H9 (cell line): ENCODE data around the gene MAPK11. TPM values are rescaled to one million over a fixed set of nuclear protein-coding genes. Genes with fewer than 3 reads are reported as not detected.

ENCODE experiments used
- DNase-seq: peaks from one replicate; pipeline ENCODE4 v3.0.0-alpha.2; 2017
- H2AFZ ChIP-seq: one replicate; pipeline ENCODE4 v1.6.1; 2013; ENCODE audit warnings: mild to moderate bottlenecking, low read length, control low read depth, moderate library complexity
- H2AK5ac ChIP-seq: 2 replicates; pipeline ENCODE4 v1.6.1; 2013; ENCODE audit warnings: low read length, control low read depth, mixed read lengths; ENCODE audit not compliant: insufficient read length
- H2BK120ac ChIP-seq: one replicate; pipeline ENCODE4 v1.6.1; 2013; ENCODE audit warnings: low read depth, mild to moderate bottlenecking, low read length, control low read depth, inconsistent platforms; ENCODE audit not compliant: poor library complexity, severe bottlenecking
- H2BK12ac ChIP-seq: 2 replicates; pipeline ENCODE4 v1.6.1; 2013; ENCODE audit warnings: low read length, control low read depth, mixed read lengths, low read depth; ENCODE audit not compliant: insufficient read length
- H2BK15ac ChIP-seq: 2 replicates; pipeline ENCODE4 v1.6.1; 2013; ENCODE audit warnings: low read depth, low read length, control low read depth
- H2BK20ac ChIP-seq: one replicate; pipeline ENCODE4 v1.6.1; 2013; ENCODE audit warnings: low read depth, mild to moderate bottlenecking, low read length, control low read depth, inconsistent platforms; ENCODE audit not compliant: poor library complexity, severe bottlenecking
- H2BK5ac ChIP-seq: 2 replicates; pipeline ENCODE4 v1.6.1; 2013; ENCODE audit warnings: low read length, control low read depth, mixed read lengths; ENCODE audit not compliant: insufficient read length
- H3K14ac ChIP-seq: 2 replicates; pipeline ENCODE4 v1.6.1; 2013; ENCODE audit warnings: low read length, control low read depth; ENCODE audit not compliant: insufficient read depth
- H3K18ac ChIP-seq: 2 replicates; pipeline ENCODE4 v1.6.1; 2013; ENCODE audit warnings: low read depth, mild to moderate bottlenecking, mixed read lengths, low read length, control low read depth; ENCODE audit not compliant: insufficient read length
- H3K23ac ChIP-seq: 2 replicates; pipeline ENCODE4 v1.6.1; 2013; ENCODE audit warnings: low read length, control low read depth, mixed read lengths, low read depth; ENCODE audit not compliant: insufficient read length
- H3K23me2 ChIP-seq: 2 replicates; pipeline ENCODE4 v1.6.1; 2013; ENCODE audit warnings: low read depth, mild to moderate bottlenecking, mixed read lengths, low read length, control low read depth; ENCODE audit not compliant: insufficient read length, poor library complexity, severe bottlenecking
- H3K27ac ChIP-seq: 2 replicates; pipeline ENCODE4 v1.5.1; 2013; ENCODE audit warnings: low read length, control low read depth, mixed read lengths, low read depth; ENCODE audit not compliant: insufficient read length
- H3K27me3 ChIP-seq: 2 replicates; pipeline ENCODE4 v1.6.1; 2013; ENCODE audit warnings: low read length, control low read depth, inconsistent platforms; ENCODE audit not compliant: insufficient read depth
- H3K4ac ChIP-seq: 2 replicates; pipeline ENCODE4 v1.6.1; 2013; ENCODE audit warnings: low read depth, mild to moderate bottlenecking, control low read depth, inconsistent platforms, low read length, moderate library complexity
- H3K4me1 ChIP-seq: 2 replicates; pipeline ENCODE4 v1.6.1; 2013; ENCODE audit warnings: low read length, control low read depth, inconsistent platforms; ENCODE audit not compliant: insufficient read depth
- H3K4me2 ChIP-seq: 2 replicates; pipeline ENCODE4 v1.6.1; 2013; ENCODE audit warnings: low read length, control low read depth, mixed read lengths; ENCODE audit not compliant: insufficient read length, insufficient read depth
- H3K56ac ChIP-seq: 2 replicates; pipeline ENCODE4 v1.6.1; 2013; ENCODE audit warnings: low read depth, mild to moderate bottlenecking, mixed read lengths, low read length, control low read depth; ENCODE audit not compliant: insufficient read length
- H3K79me1 ChIP-seq: 2 replicates; pipeline ENCODE4 v1.6.1; 2013; ENCODE audit warnings: low read depth, mild to moderate bottlenecking, moderate library complexity, low read length, control low read depth, inconsistent platforms; ENCODE audit not compliant: insufficient read depth, poor library complexity, severe bottlenecking
- H3K79me2 ChIP-seq: 2 replicates; pipeline ENCODE4 v1.6.1; 2013; ENCODE audit warnings: low read length, control low read depth, inconsistent platforms; ENCODE audit not compliant: insufficient read depth
- H3K9ac ChIP-seq: 2 replicates; pipeline ENCODE4 v1.6.1; 2013; ENCODE audit warnings: low read length, control low read depth, mixed read lengths; ENCODE audit not compliant: insufficient read length; ENCODE audit errors: extremely low read depth
- H3K9me3 ChIP-seq: one replicate; pipeline ENCODE4 v1.6.1; 2013; ENCODE audit warnings: low read depth, low read length, inconsistent platforms; ENCODE audit not compliant: control insufficient read depth
- H3T11ph ChIP-seq: one replicate; pipeline ENCODE4 v1.6.1; 2013; ENCODE audit warnings: mild to moderate bottlenecking, low read length, control low read depth, inconsistent platforms
- H4K20me1 ChIP-seq: one replicate; pipeline ENCODE4 v1.6.1; 2013; ENCODE audit not compliant: control insufficient read depth, insufficient read length, insufficient read depth
- H4K5ac ChIP-seq: 2 replicates; pipeline ENCODE4 v1.6.1; 2013; ENCODE audit warnings: low read depth, mild to moderate bottlenecking, mixed read lengths, low read length, control low read depth; ENCODE audit not compliant: insufficient read length
- H4K8ac ChIP-seq: replicated peaks from 2 replicates; pipeline ENCODE4 v1.6.1; 2013; ENCODE audit warnings: low read length, control low read depth, mixed read lengths, low read depth; ENCODE audit not compliant: insufficient read length
- H4K91ac ChIP-seq: 2 replicates; pipeline ENCODE4 v1.6.1; 2013; ENCODE audit warnings: low read depth, mild to moderate bottlenecking, moderate library complexity, mixed read lengths, low read length, control low read depth; ENCODE audit not compliant: insufficient read length
- H3K27ac Mint-ChIP-seq, 3 experiments: 2 replicates in 2 of 3; 3 replicates in 1 of 3; pipeline ENCODE4 v1.8.0; 2020 to 2021; ENCODE audit warnings: mixed read lengths in 3 of 3, mild to moderate bottlenecking in 1 of 3, moderate library complexity in 1 of 3
- H3K27me3 Mint-ChIP-seq: 2 replicates; pipeline ENCODE4 v1.8.0; 2021; ENCODE audit warnings: low read depth, mild to moderate bottlenecking, moderate library complexity, mixed read lengths
- H3K36me3 Mint-ChIP-seq, 3 experiments: 2 replicates in 2 of 3; 3 replicates in 1 of 3; pipeline ENCODE4 v1.8.0; 2020 to 2021; ENCODE audit warnings: low read depth in 3 of 3, mixed read lengths in 3 of 3; ENCODE audit not compliant: insufficient read depth in 1 of 3
- H3K4me1 Mint-ChIP-seq, 2 experiments: 2 replicates each; pipeline ENCODE4 v1.8.0; 2020; ENCODE audit warnings: mixed read lengths in 2 of 2
- H3K4me3 Mint-ChIP-seq, 2 experiments: 2 replicates in 1 of 2; 3 replicates in 1 of 2; pipeline ENCODE4 v1.8.0; 2020 to 2021; ENCODE audit warnings: mild to moderate bottlenecking in 2 of 2, mixed read lengths in 2 of 2, moderate library complexity in 1 of 2
- H3K9me3 Mint-ChIP-seq, 2 experiments: 2 replicates in 1 of 2; 3 replicates in 1 of 2; pipeline ENCODE4 v1.8.0; 2020; ENCODE audit warnings: mild to moderate bottlenecking in 2 of 2, mixed read lengths in 2 of 2, moderate library complexity in 1 of 2
- CTCF ChIP-seq: fragments of 200-600 bp; sonication (generic); conservative IDR thresholded peaks from 3 replicates; pipeline ENCODE4 v1.8.0; 2021; ENCODE audit warnings: antibody characterized with exemption, mild to moderate bottlenecking
- WGBS: extraction: QIAGEN DNeasy Blood & Tissue Kit; methylation state at CpG from one replicate; pipeline ENCODE4 v1.1.7; 2013; ENCODE audit warnings: missing lambda C conversion rate, low lambda C conversion rate, mixed read lengths; ENCODE audit not compliant: insufficient read length; ENCODE audit errors: extremely low coverage; 5-methylcytosine and 5-hydroxymethylcytosine counted together
- total RNA-seq: library from RNA; stranded (reverse); gene quantifications from 2 replicates; pipeline ENCODE4 v1.2.1, GENCODE V29; 2021

Gene MAPK11
- total RNA-seq, 1 experiment from 2014 or later, result 1.5 TPM

- Histone ChIP-seq H2BK5ac (no peak overlapping the region), H3K23ac (no peak overlapping the region), H3K27me3 (no peaks in the 10 kb centered on the region), H3K4me1 (no peaks in the 10 kb centered on the region), H3K18ac (no peak overlapping the region), H2BK15ac (no peak overlapping the region), H3K79me1 (no peaks in the 10 kb centered on the region), H4K91ac (no peak overlapping the region), H2BK12ac (no peak overlapping the region), H3K27ac (no peak overlapping the region), H4K5ac (no peak overlapping the region), H2BK20ac (no peak overlapping the region), H2BK120ac (no peak overlapping the region), H2AK5ac (no peak overlapping the region), H3T11ph (no peak overlapping the region), H4K20me1 (peaks cover 3% of the 10 kb centered on the region), H3K79me2 (no peaks in the 10 kb centered on the region), H3K23me2 (no peaks in the 10 kb centered on the region), H2AFZ (no peak overlapping the region), H3K56ac (no peak overlapping the region), H4K8ac (no peak overlapping the region), H3K14ac (no peak overlapping the region), H3K4me2 (no peak overlapping the region), H3K9ac (no peak overlapping the region), H3K9me3 (no peaks in the 10 kb centered on the region), H3K4ac (no peak overlapping the region)
- no peak for TF ChIP-seq CTCF
- no peaks in the 10 kb centered on the region for H3K27me3 Mint-ChIP-seq
- no peak for DNase-seq
- no CpG with 5 or more reads among the region's 45 CpGs for WGBS
- H3K27ac Mint-ChIP-seq, result no peak overlapping the region
- H3K9me3 Mint-ChIP-seq, result no peaks in the 10 kb centered on the region
- peaks cover 22 to 75% (median 62%) of the 10 kb centered on the region in 3 experiments for H3K36me3 Mint-ChIP-seq
- H3K4me3 Mint-ChIP-seq, result no peak overlapping the region
- H3K4me1 Mint-ChIP-seq, result peaks cover 5 to 9% of the 10 kb centered on the region in 2 experiments
These were observed 49.4 kb downstream of the MAPK11 start for GRCh38 chr22:50220603-50221409.
